ENCODE results near the gene HELZ.
A peak's percentile ranks its signal among the peaks of the same experiment; 100 is the strongest.

HELZ gene

DNA sequence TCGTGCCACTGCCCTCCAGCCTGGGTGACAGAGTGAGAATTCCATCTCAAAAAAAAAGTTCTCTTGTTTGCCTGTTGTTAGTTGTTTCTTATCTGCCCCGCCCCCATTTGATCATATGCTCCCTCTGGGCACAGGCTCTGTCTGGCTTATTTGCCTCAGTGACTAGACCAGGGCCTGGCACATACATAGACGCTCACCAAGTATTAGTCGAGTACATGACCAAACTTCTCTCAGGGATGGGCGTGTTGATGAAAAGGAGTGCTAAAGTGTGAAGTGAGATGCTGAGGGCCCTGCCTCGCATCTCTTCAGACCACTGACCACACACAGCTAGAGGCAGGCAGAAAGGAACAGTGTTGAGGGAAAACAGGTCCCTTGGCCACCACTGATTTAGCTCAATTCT is 3.3 kb upstream of the HELZ start:
- H3K36me3 Mint-ChIP-seq, result no peaks in the 10 kb centered on the region
- ATAC-seq, result no peak
- H3K9me3 Mint-ChIP-seq, result no peaks in the 10 kb centered on the region
- peaks cover 20% of the 10 kb centered on the region for H3K27me3 Mint-ChIP-seq
- H3K4me3 Mint-ChIP-seq, result no peak overlapping the region
- H3K4me1 Mint-ChIP-seq, result peaks cover 27% of the 10 kb centered on the region
- peak overlapping the region; percentile 20 for H3K27ac Mint-ChIP-seq

DNA sequence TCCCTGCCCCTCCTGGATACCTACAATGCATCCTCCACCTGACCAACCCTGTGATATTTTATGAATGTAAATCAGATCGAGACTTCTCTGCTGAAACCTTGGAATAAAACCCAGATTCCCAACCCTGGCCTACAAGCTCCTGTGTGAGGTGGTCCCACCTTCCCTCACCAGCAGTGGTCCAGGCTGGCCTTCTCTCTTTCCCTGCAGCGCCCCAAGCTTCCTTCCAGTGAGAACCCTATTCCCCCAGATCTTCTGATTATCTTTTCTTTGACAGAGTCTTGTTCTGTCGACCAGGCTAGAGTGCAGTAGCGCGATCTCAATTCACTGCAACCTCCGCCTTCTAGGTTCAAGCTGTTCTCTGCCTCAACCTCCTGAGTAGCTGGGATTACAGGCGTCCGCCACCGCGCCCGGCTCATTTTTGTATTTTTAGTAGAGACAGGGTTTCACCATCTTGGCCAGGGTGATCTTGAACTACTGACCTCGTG is 2.5 kb upstream of the HELZ start:
- Mint-ChIP-seq H3K4me1 (peaks cover 28% of the 10 kb centered on the region), H3K36me3 (no peaks in the 10 kb centered on the region), H3K27ac (peak overlapping the region; percentile 22), H3K9me3 (no peaks in the 10 kb centered on the region), H3K27me3 (peaks cover 20% of the 10 kb centered on the region), H3K4me3 (no peak overlapping the region)
- ATAC-seq, result no peak

GRCh38 chr17:67246653-67247415 is 1.8 kb upstream of the HELZ start:
- Mint-ChIP-seq H3K27ac (peak overlapping the region; percentile 22), H3K9me3 (no peaks in the 10 kb centered on the region), H3K36me3 (peaks cover 3% of the 10 kb centered on the region), H3K27me3 (peaks cover 20% of the 10 kb centered on the region), H3K4me3 (peak overlapping the region; percentile 83), H3K4me1 (peaks cover 32% of the 10 kb centered on the region)
- ATAC-seq, result peak; percentile 77

- peaks cover 20% of the 10 kb centered on the region for H3K27me3 Mint-ChIP-seq
- no peaks in the 10 kb centered on the region for H3K9me3 Mint-ChIP-seq
- ATAC-seq, result no peak
- peaks cover 6% of the 10 kb centered on the region for H3K36me3 Mint-ChIP-seq
- peak overlapping the region; percentile 83 for H3K4me3 Mint-ChIP-seq
- peaks cover 37% of the 10 kb centered on the region for H3K4me1 Mint-ChIP-seq
- peak overlapping the region; percentile 22 for H3K27ac Mint-ChIP-seq
Measured at GRCh38 chr17:67246403-67246652, 1.3 kb upstream of the HELZ start.

DNA sequence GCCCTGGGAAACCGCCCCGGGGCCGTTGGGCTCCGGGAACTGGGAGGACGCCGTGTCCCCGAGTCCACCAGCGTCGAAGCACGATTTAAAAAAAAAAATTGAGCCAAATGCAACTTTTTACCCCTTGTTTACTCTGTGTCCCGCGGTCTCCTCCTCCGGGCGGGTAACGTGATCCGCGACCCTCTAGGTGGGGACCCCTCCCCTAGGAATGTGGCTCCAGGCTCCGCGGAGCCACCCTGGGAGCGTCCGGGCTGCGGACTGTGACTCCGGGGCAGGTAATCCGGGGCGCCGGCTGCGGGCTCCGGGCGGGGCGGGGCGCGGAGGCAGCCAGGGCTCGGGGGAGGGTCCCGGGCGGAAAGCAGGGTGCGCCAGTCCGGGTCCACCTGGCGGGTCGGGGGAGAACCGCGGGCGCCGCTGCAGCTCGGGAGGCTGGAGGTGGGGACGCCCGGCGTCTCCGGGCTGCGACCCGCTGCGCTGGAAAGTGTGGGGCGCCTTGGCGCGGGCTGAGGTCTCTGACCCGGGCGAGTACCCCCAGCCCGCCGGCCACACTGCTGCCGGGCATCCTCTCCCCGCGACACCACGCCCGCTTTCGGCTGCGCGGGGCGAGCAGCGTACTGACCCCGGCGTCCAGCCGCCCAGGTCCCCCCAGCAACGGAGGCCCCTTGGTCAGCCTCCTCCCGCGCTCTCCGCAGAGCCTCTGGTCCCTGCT is 852 bp upstream of the HELZ start:
- peaks cover 20% of the 10 kb centered on the region for H3K27me3 Mint-ChIP-seq
- H3K4me3 Mint-ChIP-seq, result peak overlapping the region; percentile 83
- peak overlapping the region; percentile 77 for H3K27ac Mint-ChIP-seq
- H3K9me3 Mint-ChIP-seq, result no peaks in the 10 kb centered on the region
- ATAC-seq, result peak; percentile 32
- H3K36me3 Mint-ChIP-seq, result peaks cover 6% of the 10 kb centered on the region
- H3K4me1 Mint-ChIP-seq, result peaks cover 42% of the 10 kb centered on the region

DNA sequence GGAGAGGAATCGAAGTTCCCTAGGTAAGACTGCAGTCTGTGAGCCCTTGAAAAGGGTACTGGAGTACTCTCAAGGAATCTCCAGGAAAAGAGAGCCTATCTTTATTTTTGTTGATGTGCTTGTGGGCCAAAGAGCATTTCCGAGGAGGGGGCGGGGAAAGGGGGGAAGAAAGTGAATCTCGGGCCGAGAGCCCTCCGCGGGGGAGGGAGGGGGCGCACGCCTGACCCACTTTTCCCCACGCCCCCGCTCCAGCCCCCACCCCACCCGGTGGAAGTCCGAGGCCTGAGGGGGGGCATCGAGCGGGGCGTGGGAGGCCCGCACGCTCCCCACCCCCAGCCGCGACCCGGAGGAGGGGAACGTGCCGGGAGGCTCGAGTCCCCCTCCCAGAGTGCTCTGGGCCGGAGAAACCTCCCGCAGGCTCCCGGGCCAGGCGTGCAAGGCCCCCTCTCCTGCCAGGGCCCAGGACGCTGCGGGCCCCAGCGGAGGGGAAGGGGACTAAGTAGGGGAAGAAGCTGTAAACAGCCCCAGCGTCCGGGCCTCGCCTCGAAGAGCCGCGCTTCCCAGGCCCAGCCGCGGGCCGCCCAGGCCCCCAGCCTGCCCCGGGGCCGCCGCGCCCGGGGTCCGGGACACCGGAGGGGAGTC is 444 bp downstream of the HELZ start:
- Mint-ChIP-seq H3K4me1 (peaks cover 48% of the 10 kb centered on the region), H3K36me3 (peaks cover 12% of the 10 kb centered on the region), H3K9me3 (no peaks in the 10 kb centered on the region), H3K27ac (peak overlapping the region; percentile 85), H3K27me3 (peaks cover 20% of the 10 kb centered on the region), H3K4me3 (peak overlapping the region; percentile 84)
- ATAC-seq, result peak; percentile 59

DNA sequence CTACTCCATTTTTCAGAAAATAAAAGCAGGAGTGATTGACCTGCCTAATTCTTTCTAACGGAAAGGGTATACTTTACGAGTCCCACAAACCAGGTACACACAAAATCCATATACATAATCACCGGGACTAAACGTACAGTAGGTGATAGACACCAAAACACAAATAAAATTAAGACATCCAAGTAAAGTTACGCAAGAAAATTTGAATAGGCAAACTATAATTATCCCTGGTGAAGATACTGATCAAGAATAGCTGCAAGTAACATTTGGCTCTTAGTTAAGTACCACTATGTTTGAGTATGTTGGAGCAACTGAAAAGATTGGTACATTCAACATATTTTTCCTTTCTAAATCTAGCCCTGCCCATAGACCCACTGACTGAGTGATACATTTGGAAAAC is 1.7 kb downstream of the HELZ start:
- Mint-ChIP-seq H3K9me3 (no peaks in the 10 kb centered on the region), H3K4me3 (peak overlapping the region; percentile 84), H3K27me3 (peaks cover 15% of the 10 kb centered on the region), H3K27ac (no peak overlapping the region), H3K4me1 (peaks cover 48% of the 10 kb centered on the region), H3K36me3 (peaks cover 19% of the 10 kb centered on the region)
- ATAC-seq, result no peak

DNA sequence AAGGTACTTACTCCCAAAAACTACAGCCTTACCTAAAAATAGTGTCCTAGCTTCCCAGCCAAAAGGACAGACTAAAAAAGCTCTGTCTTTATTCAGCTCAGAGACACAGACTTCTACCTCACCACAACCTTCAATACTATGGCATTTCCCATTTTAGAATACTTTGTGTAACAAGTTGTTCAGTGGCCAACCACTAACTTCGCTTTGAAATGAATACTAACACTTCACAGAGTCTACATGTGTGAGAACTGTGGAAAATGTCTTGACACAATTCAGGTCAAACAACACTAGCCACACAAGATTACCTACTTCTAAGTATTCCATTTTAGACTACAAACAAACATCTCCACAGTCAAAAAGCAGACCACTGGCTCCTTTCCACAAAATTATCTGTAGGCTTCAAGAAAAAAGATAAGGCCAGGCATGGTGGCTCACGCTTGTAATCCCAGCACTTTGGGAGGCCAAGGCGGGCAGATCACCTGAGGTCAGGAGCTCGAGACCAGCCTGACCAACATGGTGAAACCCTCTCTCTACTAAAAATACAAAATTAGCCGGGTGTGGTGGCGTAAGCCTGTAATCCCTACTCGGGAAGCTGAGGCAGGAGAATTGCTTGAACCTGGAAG is 3.2 kb downstream of the HELZ start:
- no peak overlapping the region for H3K27ac Mint-ChIP-seq
- H3K27me3 Mint-ChIP-seq, result peaks cover under 1% of the 10 kb centered on the region
- no peaks in the 10 kb centered on the region for H3K9me3 Mint-ChIP-seq
- H3K4me1 Mint-ChIP-seq, result peaks cover 40% of the 10 kb centered on the region
- ATAC-seq, result no peak
- H3K36me3 Mint-ChIP-seq, result peaks cover 22% of the 10 kb centered on the region
- no peak overlapping the region for H3K4me3 Mint-ChIP-seq

DNA sequence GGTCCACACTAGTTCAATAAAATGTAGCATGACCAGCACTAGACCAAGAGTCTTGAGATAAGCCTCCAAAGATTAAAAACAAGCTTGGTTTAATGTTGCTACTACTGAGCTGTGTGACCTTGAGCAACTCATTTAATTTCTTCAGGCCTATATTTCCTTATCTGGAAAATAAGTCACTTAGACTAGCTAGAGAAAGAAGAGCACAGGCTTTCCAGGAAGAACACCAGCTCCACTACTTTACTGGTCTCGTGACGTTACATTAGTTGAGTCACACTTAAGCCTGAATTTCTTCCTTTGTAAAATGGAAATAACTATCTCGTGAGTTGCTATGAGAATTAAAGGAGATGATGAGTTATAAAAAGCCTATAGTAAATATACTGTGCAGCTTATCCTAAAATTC is 5.4 kb downstream of the HELZ start:
- Mint-ChIP-seq H3K9me3 (no peaks in the 10 kb centered on the region), H3K4me1 (peaks cover 37% of the 10 kb centered on the region), H3K27me3 (no peaks in the 10 kb centered on the region), H3K27ac (no peak overlapping the region), H3K36me3 (peaks cover 40% of the 10 kb centered on the region), H3K4me3 (no peak overlapping the region)
- ATAC-seq, result no peak

DNA sequence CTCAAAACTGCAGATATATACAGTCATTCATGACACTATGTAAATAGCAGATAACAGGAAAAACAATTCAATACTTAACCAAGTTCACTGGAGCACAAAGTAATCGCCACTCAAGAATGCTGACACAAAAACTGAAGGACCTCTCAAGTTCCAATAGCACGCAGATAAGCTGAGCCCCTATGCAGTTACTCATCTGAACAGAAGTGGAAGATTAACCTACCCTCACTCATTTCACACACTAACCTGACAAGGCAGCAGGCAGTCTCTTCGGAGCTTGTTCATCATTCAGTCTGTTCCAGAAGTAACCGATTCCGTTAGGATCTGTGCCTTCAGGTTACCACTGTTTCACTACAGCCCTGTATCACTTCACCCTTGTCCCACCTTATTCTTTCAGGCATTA is 6.0 kb downstream of the HELZ start:
- H3K27ac Mint-ChIP-seq, result no peak overlapping the region
- H3K36me3 Mint-ChIP-seq, result peaks cover 46% of the 10 kb centered on the region
- H3K4me3 Mint-ChIP-seq, result no peak overlapping the region
- ATAC-seq, result no peak
- H3K27me3 Mint-ChIP-seq, result no peaks in the 10 kb centered on the region
- H3K9me3 Mint-ChIP-seq, result no peaks in the 10 kb centered on the region
- peaks cover 35% of the 10 kb centered on the region for H3K4me1 Mint-ChIP-seq

GRCh38 chr17:67232441-67232840 is 12.6 kb downstream of the HELZ start:
- Mint-ChIP-seq H3K27ac (no peak overlapping the region), H3K4me1 (peaks cover 17% of the 10 kb centered on the region), H3K27me3 (no peaks in the 10 kb centered on the region), H3K36me3 (peaks cover 48% of the 10 kb centered on the region), H3K4me3 (no peak overlapping the region), H3K9me3 (no peaks in the 10 kb centered on the region)
- ATAC-seq, result no peak

GRCh38 chr17:67229109-67229955 is 15.7 kb downstream of the HELZ start:
- Mint-ChIP-seq H3K36me3 (peaks cover 45% of the 10 kb centered on the region), H3K27me3 (no peaks in the 10 kb centered on the region), H3K27ac (no peak overlapping the region), H3K4me3 (no peak overlapping the region), H3K9me3 (no peaks in the 10 kb centered on the region), H3K4me1 (peaks cover 16% of the 10 kb centered on the region)
- ATAC-seq, result no peak

- H3K27ac Mint-ChIP-seq, result no peak overlapping the region
- H3K4me1 Mint-ChIP-seq, result peaks cover 23% of the 10 kb centered on the region
Measured at GRCh38 chr17:67227488-67227887, 17.5 kb downstream of the HELZ start.

GRCh38 chr17:67225316-67225715 is 19.7 kb downstream of the HELZ start:
- Mint-ChIP-seq H3K9me3 (no peaks in the 10 kb centered on the region), H3K4me1 (peaks cover 23% of the 10 kb centered on the region), H3K27me3 (no peaks in the 10 kb centered on the region), H3K27ac (no peak overlapping the region), H3K4me3 (no peak overlapping the region), H3K36me3 (peaks cover 39% of the 10 kb centered on the region)
- no peak for ATAC-seq

More at GRCh38 chr17:67227488-67227887, 17.5 kb downstream of the HELZ start:
- no peak for ATAC-seq
- Mint-ChIP-seq H3K4me3 (no peak overlapping the region), H3K9me3 (no peaks in the 10 kb centered on the region), H3K36me3 (peaks cover 44% of the 10 kb centered on the region), H3K27me3 (no peaks in the 10 kb centered on the region)

GRCh38 chr17:67224736-67225135 is 20.3 kb downstream of the HELZ start:
- no peak for ATAC-seq
- no peak overlapping the region for H3K27ac Mint-ChIP-seq
- no peaks in the 10 kb centered on the region for H3K27me3 Mint-ChIP-seq
- peaks cover 39% of the 10 kb centered on the region for H3K36me3 Mint-ChIP-seq
- no peak overlapping the region for H3K4me3 Mint-ChIP-seq
- H3K4me1 Mint-ChIP-seq, result peaks cover 23% of the 10 kb centered on the region
- no peaks in the 10 kb centered on the region for H3K9me3 Mint-ChIP-seq

All from stimulated activated memory B cell treated with anti-CD40 and anti-IgM and Interleukin-4, amounts not matched to agents 10 μg/mL and 1 μg/mL and 100 μg/mL, for 72 hours (primary cell).